H9 (cell line): ENCODE measurements around the gene P4HB. TPM values are rescaled to one million over a fixed set of nuclear protein-coding genes. Genes with fewer than 3 reads are reported as not detected.

Experiments used
- DNase-seq: peaks from one replicate; pipeline ENCODE4 v3.0.0-alpha.2; 2017
- H2AFZ ChIP-seq: one replicate; pipeline ENCODE4 v1.6.1; 2013; ENCODE audit warnings: mild to moderate bottlenecking, low read length, control low read depth, moderate library complexity
- H2AK5ac ChIP-seq: 2 replicates; pipeline ENCODE4 v1.6.1; 2013; ENCODE audit warnings: low read length, control low read depth, mixed read lengths; ENCODE audit not compliant: insufficient read length
- H2BK120ac ChIP-seq: one replicate; pipeline ENCODE4 v1.6.1; 2013; ENCODE audit warnings: low read depth, mild to moderate bottlenecking, low read length, control low read depth, inconsistent platforms; ENCODE audit not compliant: poor library complexity, severe bottlenecking
- H2BK12ac ChIP-seq: 2 replicates; pipeline ENCODE4 v1.6.1; 2013; ENCODE audit warnings: low read length, control low read depth, mixed read lengths, low read depth; ENCODE audit not compliant: insufficient read length
- H2BK15ac ChIP-seq: 2 replicates; pipeline ENCODE4 v1.6.1; 2013; ENCODE audit warnings: low read depth, low read length, control low read depth
- H2BK20ac ChIP-seq: one replicate; pipeline ENCODE4 v1.6.1; 2013; ENCODE audit warnings: low read depth, mild to moderate bottlenecking, low read length, control low read depth, inconsistent platforms; ENCODE audit not compliant: poor library complexity, severe bottlenecking
- H2BK5ac ChIP-seq: 2 replicates; pipeline ENCODE4 v1.6.1; 2013; ENCODE audit warnings: low read length, control low read depth, mixed read lengths; ENCODE audit not compliant: insufficient read length
- H3K14ac ChIP-seq: 2 replicates; pipeline ENCODE4 v1.6.1; 2013; ENCODE audit warnings: low read length, control low read depth; ENCODE audit not compliant: insufficient read depth
- H3K18ac ChIP-seq: 2 replicates; pipeline ENCODE4 v1.6.1; 2013; ENCODE audit warnings: low read depth, mild to moderate bottlenecking, mixed read lengths, low read length, control low read depth; ENCODE audit not compliant: insufficient read length
- H3K23ac ChIP-seq: 2 replicates; pipeline ENCODE4 v1.6.1; 2013; ENCODE audit warnings: low read length, control low read depth, mixed read lengths, low read depth; ENCODE audit not compliant: insufficient read length
- H3K23me2 ChIP-seq: 2 replicates; pipeline ENCODE4 v1.6.1; 2013; ENCODE audit warnings: low read depth, mild to moderate bottlenecking, mixed read lengths, low read length, control low read depth; ENCODE audit not compliant: insufficient read length, poor library complexity, severe bottlenecking
- H3K27ac ChIP-seq: 2 replicates; pipeline ENCODE4 v1.5.1; 2013; ENCODE audit warnings: low read length, control low read depth, mixed read lengths, low read depth; ENCODE audit not compliant: insufficient read length
- H3K27me3 ChIP-seq: 2 replicates; pipeline ENCODE4 v1.6.1; 2013; ENCODE audit warnings: low read length, control low read depth, inconsistent platforms; ENCODE audit not compliant: insufficient read depth
- H3K4ac ChIP-seq: 2 replicates; pipeline ENCODE4 v1.6.1; 2013; ENCODE audit warnings: low read depth, mild to moderate bottlenecking, control low read depth, inconsistent platforms, low read length, moderate library complexity
- H3K4me1 ChIP-seq: 2 replicates; pipeline ENCODE4 v1.6.1; 2013; ENCODE audit warnings: low read length, control low read depth, inconsistent platforms; ENCODE audit not compliant: insufficient read depth
- H3K4me2 ChIP-seq: 2 replicates; pipeline ENCODE4 v1.6.1; 2013; ENCODE audit warnings: low read length, control low read depth, mixed read lengths; ENCODE audit not compliant: insufficient read length, insufficient read depth
- H3K56ac ChIP-seq: 2 replicates; pipeline ENCODE4 v1.6.1; 2013; ENCODE audit warnings: low read depth, mild to moderate bottlenecking, mixed read lengths, low read length, control low read depth; ENCODE audit not compliant: insufficient read length
- H3K79me1 ChIP-seq: 2 replicates; pipeline ENCODE4 v1.6.1; 2013; ENCODE audit warnings: low read depth, mild to moderate bottlenecking, moderate library complexity, low read length, control low read depth, inconsistent platforms; ENCODE audit not compliant: insufficient read depth, poor library complexity, severe bottlenecking
- H3K79me2 ChIP-seq: 2 replicates; pipeline ENCODE4 v1.6.1; 2013; ENCODE audit warnings: low read length, control low read depth, inconsistent platforms; ENCODE audit not compliant: insufficient read depth
- H3K9ac ChIP-seq: 2 replicates; pipeline ENCODE4 v1.6.1; 2013; ENCODE audit warnings: low read length, control low read depth, mixed read lengths; ENCODE audit not compliant: insufficient read length; ENCODE audit errors: extremely low read depth
- H3K9me3 ChIP-seq: one replicate; pipeline ENCODE4 v1.6.1; 2013; ENCODE audit warnings: low read depth, low read length, inconsistent platforms; ENCODE audit not compliant: control insufficient read depth
- H3T11ph ChIP-seq: one replicate; pipeline ENCODE4 v1.6.1; 2013; ENCODE audit warnings: mild to moderate bottlenecking, low read length, control low read depth, inconsistent platforms
- H4K20me1 ChIP-seq: one replicate; pipeline ENCODE4 v1.6.1; 2013; ENCODE audit not compliant: control insufficient read depth, insufficient read length, insufficient read depth
- H4K5ac ChIP-seq: 2 replicates; pipeline ENCODE4 v1.6.1; 2013; ENCODE audit warnings: low read depth, mild to moderate bottlenecking, mixed read lengths, low read length, control low read depth; ENCODE audit not compliant: insufficient read length
- H4K8ac ChIP-seq: replicated peaks from 2 replicates; pipeline ENCODE4 v1.6.1; 2013; ENCODE audit warnings: low read length, control low read depth, mixed read lengths, low read depth; ENCODE audit not compliant: insufficient read length
- H4K91ac ChIP-seq: 2 replicates; pipeline ENCODE4 v1.6.1; 2013; ENCODE audit warnings: low read depth, mild to moderate bottlenecking, moderate library complexity, mixed read lengths, low read length, control low read depth; ENCODE audit not compliant: insufficient read length
- H3K27ac Mint-ChIP-seq, 3 experiments: 2 replicates in 2 of 3; 3 replicates in 1 of 3; pipeline ENCODE4 v1.8.0; 2020 to 2021; ENCODE audit warnings: mixed read lengths in 3 of 3, mild to moderate bottlenecking in 1 of 3, moderate library complexity in 1 of 3
- H3K27me3 Mint-ChIP-seq: 2 replicates; pipeline ENCODE4 v1.8.0; 2021; ENCODE audit warnings: low read depth, mild to moderate bottlenecking, moderate library complexity, mixed read lengths
- H3K36me3 Mint-ChIP-seq, 3 experiments: 2 replicates in 2 of 3; 3 replicates in 1 of 3; pipeline ENCODE4 v1.8.0; 2020 to 2021; ENCODE audit warnings: low read depth in 3 of 3, mixed read lengths in 3 of 3; ENCODE audit not compliant: insufficient read depth in 1 of 3
- H3K4me1 Mint-ChIP-seq, 2 experiments: 2 replicates each; pipeline ENCODE4 v1.8.0; 2020; ENCODE audit warnings: mixed read lengths in 2 of 2
- H3K4me3 Mint-ChIP-seq, 2 experiments: 2 replicates in 1 of 2; 3 replicates in 1 of 2; pipeline ENCODE4 v1.8.0; 2020 to 2021; ENCODE audit warnings: mild to moderate bottlenecking in 2 of 2, mixed read lengths in 2 of 2, moderate library complexity in 1 of 2
- H3K9me3 Mint-ChIP-seq, 2 experiments: 2 replicates in 1 of 2; 3 replicates in 1 of 2; pipeline ENCODE4 v1.8.0; 2020; ENCODE audit warnings: mild to moderate bottlenecking in 2 of 2, mixed read lengths in 2 of 2, moderate library complexity in 1 of 2
- CTCF ChIP-seq: fragments of 200-600 bp; sonication (generic); conservative IDR thresholded peaks from 3 replicates; pipeline ENCODE4 v1.8.0; 2021; ENCODE audit warnings: antibody characterized with exemption, mild to moderate bottlenecking
- WGBS: extraction: QIAGEN DNeasy Blood & Tissue Kit; methylation state at CpG from one replicate; pipeline ENCODE4 v1.1.7; 2013; ENCODE audit warnings: missing lambda C conversion rate, low lambda C conversion rate, mixed read lengths; ENCODE audit not compliant: insufficient read length; ENCODE audit errors: extremely low coverage; 5-methylcytosine and 5-hydroxymethylcytosine counted together
- total RNA-seq: library from RNA; stranded (reverse); gene quantifications from 2 replicates; pipeline ENCODE4 v1.2.1, GENCODE V29; 2021

The P4HB gene
- total RNA-seq, 1 experiment from 2014 or later = 366 TPM

GRCh38 chr17:81831563-81831956 lies 28.8 kb downstream of the P4HB start:
- Histone ChIP-seq H2AFZ (no peak overlapping the region), H3K14ac (no peak overlapping the region), H4K5ac (no peak overlapping the region), H2AK5ac (no peak overlapping the region), H3K4me1 (peaks cover 3% of the 10 kb centered on the region; the same call in 1 of the 2 replicates), H3K79me1 (peaks cover 7% of the 10 kb centered on the region), H3K23ac (no peak overlapping the region), H4K8ac (no peak overlapping the region), H3T11ph (no peak overlapping the region), H3K27me3 (no peaks in the 10 kb centered on the region), H3K23me2 (peaks cover 17% of the 10 kb centered on the region), H2BK15ac (no peak overlapping the region), H3K4me2 (peak overlapping the region; percentile 69), H3K56ac (no peak overlapping the region), H2BK12ac (no peak overlapping the region), H3K27ac (no peak overlapping the region), H2BK20ac (no peak overlapping the region), H3K18ac (no peak overlapping the region), H2BK5ac (no peak overlapping the region), H2BK120ac (no peak overlapping the region), H4K91ac (no peak overlapping the region), H3K4ac (no peak overlapping the region), H3K9me3 (no peaks in the 10 kb centered on the region), H3K9ac (no peak overlapping the region), H3K79me2 (peaks cover 6% of the 10 kb centered on the region; the same call in 1 of the 2 replicates), H4K20me1 (no peaks in the 10 kb centered on the region)
- no peaks in the 10 kb centered on the region for H3K9me3 Mint-ChIP-seq
- no peak for TF ChIP-seq CTCF
- no peak for DNase-seq
- peaks cover 0 to 6% (median 0%) of the 10 kb centered on the region in 3 experiments; a peak in 4 of 7 replicates for H3K36me3 Mint-ChIP-seq
- peak overlapping the region; percentile 82 to 91 for H3K4me3 Mint-ChIP-seq
- H3K27me3 Mint-ChIP-seq = no peaks in the 10 kb centered on the region; the same call in 1 of the 2 replicates
- WGBS = no CpG with 5 or more reads among the region's 7 CpGs
- H3K4me1 Mint-ChIP-seq = peaks cover 13 to 17% of the 10 kb centered on the region in 2 experiments
- no peak overlapping the region for H3K27ac Mint-ChIP-seq
